Adipocyte (in vitro differentiated cells): Measurements from ENCODE around the gene FOXA3.

ENCODE experiments used
- DNase-seq: peaks from one replicate; pipeline ENCODE4 v3.0.0-alpha.2; 2015; ENCODE audit warnings: low read depth
- H3K27me3 ChIP-seq: replicated peaks from 2 replicates; pipeline ENCODE4 v1.7.0; 2013; ENCODE audit warnings: mild to moderate bottlenecking, low read length, moderate library complexity; ENCODE audit not compliant: control insufficient read depth, insufficient read depth
- H3K36me3 ChIP-seq: 2 replicates; pipeline ENCODE4 v1.7.0; 2013; ENCODE audit warnings: low read length, mild to moderate bottlenecking, moderate library complexity; ENCODE audit not compliant: control insufficient read depth, insufficient read depth, severe bottlenecking
- H3K4me1 ChIP-seq: 2 replicates; pipeline ENCODE4 v1.7.0; 2013; ENCODE audit warnings: mild to moderate bottlenecking, low read length, moderate library complexity; ENCODE audit not compliant: control insufficient read depth, insufficient read depth
- H3K4me3 ChIP-seq: 2 replicates; pipeline ENCODE4 v1.7.0; 2013; ENCODE audit warnings: mild to moderate bottlenecking, low read length, moderate library complexity
- H3K9ac ChIP-seq: 2 replicates; pipeline ENCODE4 v1.7.0; 2013; ENCODE audit warnings: mild to moderate bottlenecking, low read length, moderate library complexity
- H3K9me3 ChIP-seq: 2 replicates; pipeline ENCODE4 v1.7.0; 2013; ENCODE audit warnings: mild to moderate bottlenecking, low read length, moderate library complexity; ENCODE audit not compliant: control insufficient read depth

Gene FOXA3

GRCh38 chr19:45863840-45864628, at the start of gene FOXA3:
TSS of gene FOXA3 (plus strand) at chr19:45864326. CDS start at chr19:45864457, 131 bp downstream.
- Histone ChIP-seq H3K36me3 (peaks cover 2% of the 10 kb centered on the region), H3K4me3 (peak within 1 kb of the TSS; percentile 84), H3K9ac (peak within 1 kb of the TSS; percentile 66), H3K9me3 (no peaks in the 10 kb centered on the region), H3K27me3 (peaks cover 28% of the 10 kb centered on the region), H3K4me1 (peaks cover 9% of the 10 kb centered on the region)
- DNase-seq = peak; percentile 65

- H3K9ac ChIP-seq = no peak within 1 kb of the TSS
- H3K4me3 ChIP-seq = no peak within 1 kb of the TSS
- no peaks in the 10 kb centered on the region for H3K9me3 ChIP-seq
- H3K4me1 ChIP-seq = peaks cover 16% of the 10 kb centered on the region
- H3K36me3 ChIP-seq = peaks cover 3% of the 10 kb centered on the region
- no peaks in the 10 kb centered on the region for H3K27me3 ChIP-seq
- no peak for DNase-seq
These were observed 49.2 kb upstream of the FOXA3 start, which contains the start of gene RSPH6A for GRCh38 chr19:45814851-45815480. TSS of gene RSPH6A (minus strand) at chr19:45815308. CDS start at chr19:45815176, 132 bp downstream.

GRCh38 chr19:45815481-45816216, 48.5 kb upstream of the FOXA3 start:
- H3K4me1 ChIP-seq = peaks cover 10% of the 10 kb centered on the region
- DNase-seq = no peak
- no peaks in the 10 kb centered on the region for H3K9me3 ChIP-seq
- peaks cover 10% of the 10 kb centered on the region for H3K36me3 ChIP-seq
- H3K27me3 ChIP-seq = no peaks in the 10 kb centered on the region
- H3K9ac ChIP-seq = no peak overlapping the region
- H3K4me3 ChIP-seq = no peak overlapping the region

- Histone ChIP-seq H3K9ac (peak overlapping the region; percentile 3), H3K27me3 (no peaks in the 10 kb centered on the region), H3K36me3 (peaks cover 13% of the 10 kb centered on the region), H3K4me3 (no peak overlapping the region), H3K4me1 (peaks cover 9% of the 10 kb centered on the region), H3K9me3 (no peaks in the 10 kb centered on the region)
- DNase-seq = no peak
These were observed 47.7 kb upstream of the FOXA3 start for GRCh38 chr19:45816236-45817009.

GRCh38 chr19:45817010-45817724, 47.0 kb upstream of the FOXA3 start:
- Histone ChIP-seq H3K4me3 (no peak overlapping the region), H3K27me3 (no peaks in the 10 kb centered on the region), H3K9me3 (no peaks in the 10 kb centered on the region), H3K4me1 (peaks cover 9% of the 10 kb centered on the region), H3K36me3 (peaks cover 15% of the 10 kb centered on the region), H3K9ac (peak overlapping the region; percentile 3)
- DNase-seq = peak; percentile 97

- no peak overlapping the region for H3K4me3 ChIP-seq
- peaks cover 9% of the 10 kb centered on the region for H3K4me1 ChIP-seq
- H3K27me3 ChIP-seq = no peaks in the 10 kb centered on the region
- no peak for DNase-seq
- H3K9ac ChIP-seq = no peak overlapping the region
- H3K9me3 ChIP-seq = no peaks in the 10 kb centered on the region
- H3K36me3 ChIP-seq = peaks cover 21% of the 10 kb centered on the region
These were observed 46.3 kb upstream of the FOXA3 start for GRCh38 chr19:45817725-45818301.

GRCh38 chr19:45819769-45820168, 44.4 kb upstream of the FOXA3 start:
- Histone ChIP-seq H3K4me1 (no peaks in the 10 kb centered on the region), H3K9me3 (no peaks in the 10 kb centered on the region), H3K27me3 (no peaks in the 10 kb centered on the region), H3K4me3 (no peak overlapping the region), H3K9ac (no peak overlapping the region), H3K36me3 (peaks cover 39% of the 10 kb centered on the region)
- DNase-seq = no peak

GRCh38 chr19:45820413-45821102, 43.6 kb upstream of the FOXA3 start:
- no peaks in the 10 kb centered on the region for H3K4me1 ChIP-seq
- H3K27me3 ChIP-seq = no peaks in the 10 kb centered on the region
- H3K9ac ChIP-seq = no peak overlapping the region
- no peak for DNase-seq
- no peak overlapping the region for H3K4me3 ChIP-seq
- no peaks in the 10 kb centered on the region for H3K9me3 ChIP-seq
- peaks cover 47% of the 10 kb centered on the region for H3K36me3 ChIP-seq

GRCh38 chr19:45821103-45821521, 43.0 kb upstream of the FOXA3 start:
- peaks cover 52% of the 10 kb centered on the region for H3K36me3 ChIP-seq
- no peaks in the 10 kb centered on the region for H3K27me3 ChIP-seq
- DNase-seq = no peak
- H3K4me1 ChIP-seq = no peaks in the 10 kb centered on the region
- no peak overlapping the region for H3K4me3 ChIP-seq
- no peaks in the 10 kb centered on the region for H3K9me3 ChIP-seq
- H3K9ac ChIP-seq = no peak overlapping the region

GRCh38 chr19:45821570-45821969, 42.6 kb upstream of the FOXA3 start:
- H3K36me3 ChIP-seq = peaks cover 56% of the 10 kb centered on the region
- no peak overlapping the region for H3K4me3 ChIP-seq
- no peaks in the 10 kb centered on the region for H3K9me3 ChIP-seq
- no peaks in the 10 kb centered on the region for H3K4me1 ChIP-seq
- no peak for DNase-seq
- H3K9ac ChIP-seq = no peak overlapping the region
- no peaks in the 10 kb centered on the region for H3K27me3 ChIP-seq
